Measurements from ENCODE around the gene NEO1.

NEO1 gene

GRCh38 chr15:73240866-73241499, 188.7 kb downstream of the NEO1 start:
- TF ChIP-seq TAF1 (IDR thresholded peaks at IDR 0.05; ENCODE audit: borderline replicate concordance, insufficient read depth, low read length) (no peak), POLR2AphosphoS5 (IDR thresholded peaks at IDR 0.05; ENCODE audit: low read depth, low read length) (no peak)

- TF ChIP-seq, protein P1, sequence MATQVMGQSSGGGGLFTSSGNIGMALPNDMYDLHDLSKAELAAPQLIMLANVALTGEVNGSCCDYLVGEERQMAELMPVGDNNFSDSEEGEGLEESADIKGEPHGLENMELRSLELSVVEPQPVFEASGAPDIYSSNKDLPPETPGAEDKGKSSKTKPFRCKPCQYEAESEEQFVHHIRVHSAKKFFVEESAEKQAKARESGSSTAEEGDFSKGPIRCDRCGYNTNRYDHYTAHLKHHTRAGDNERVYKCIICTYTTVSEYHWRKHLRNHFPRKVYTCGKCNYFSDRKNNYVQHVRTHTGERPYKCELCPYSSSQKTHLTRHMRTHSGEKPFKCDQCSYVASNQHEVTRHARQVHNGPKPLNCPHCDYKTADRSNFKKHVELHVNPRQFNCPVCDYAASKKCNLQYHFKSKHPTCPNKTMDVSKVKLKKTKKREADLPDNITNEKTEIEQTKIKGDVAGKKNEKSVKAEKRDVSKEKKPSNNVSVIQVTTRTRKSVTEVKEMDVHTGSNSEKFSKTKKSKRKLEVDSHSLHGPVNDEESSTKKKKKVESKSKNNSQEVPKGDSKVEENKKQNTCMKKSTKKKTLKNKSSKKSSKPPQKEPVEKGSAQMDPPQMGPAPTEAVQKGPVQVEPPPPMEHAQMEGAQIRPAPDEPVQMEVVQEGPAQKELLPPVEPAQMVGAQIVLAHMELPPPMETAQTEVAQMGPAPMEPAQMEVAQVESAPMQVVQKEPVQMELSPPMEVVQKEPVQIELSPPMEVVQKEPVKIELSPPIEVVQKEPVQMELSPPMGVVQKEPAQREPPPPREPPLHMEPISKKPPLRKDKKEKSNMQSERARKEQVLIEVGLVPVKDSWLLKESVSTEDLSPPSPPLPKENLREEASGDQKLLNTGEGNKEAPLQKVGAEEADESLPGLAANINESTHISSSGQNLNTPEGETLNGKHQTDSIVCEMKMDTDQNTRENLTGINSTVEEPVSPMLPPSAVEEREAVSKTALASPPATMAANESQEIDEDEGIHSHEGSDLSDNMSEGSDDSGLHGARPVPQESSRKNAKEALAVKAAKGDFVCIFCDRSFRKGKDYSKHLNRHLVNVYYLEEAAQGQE (IDR thresholded peaks at IDR 0.05; ENCODE audit: insufficient read depth in 1 of 2, low read depth in 2 of 2, low read length in 2 of 2), result no peak
- TF ChIP-seq FOXP2 (optimal IDR thresholded peaks at IDR 0.05; ENCODE audit: borderline replicate concordance, extremely low read depth, extremely low read length, insufficient read depth) (no peak), POLR2AphosphoS5 (IDR thresholded peaks at IDR 0.05; ENCODE audit: low read depth, low read length) (no peak), SIN3A (IDR thresholded peaks at IDR 0.05; ENCODE audit: borderline replicate concordance, insufficient read depth, low read length) (no peak), TAF1 (IDR thresholded peaks at IDR 0.05; ENCODE audit: borderline replicate concordance, insufficient read depth, low read length) (no peak)
These were observed 192.1 kb downstream of the NEO1 start for GRCh38 chr15:73244333-73244732.

- TF ChIP-seq POLR2AphosphoS5 (IDR thresholded peaks at IDR 0.05; ENCODE audit: low read depth, low read length) (no peak), SIN3A (IDR thresholded peaks at IDR 0.05; ENCODE audit: borderline replicate concordance, insufficient read depth, low read length) (no peak), FOXP2 (optimal IDR thresholded peaks at IDR 0.05; ENCODE audit: borderline replicate concordance, extremely low read depth, extremely low read length, insufficient read depth) (no peak), TAF1 (IDR thresholded peaks at IDR 0.05; ENCODE audit: borderline replicate concordance, insufficient read depth, low read length) (no peak)
These were observed 194.2 kb downstream of the NEO1 start for GRCh38 chr15:73246439-73246838.

DNA sequence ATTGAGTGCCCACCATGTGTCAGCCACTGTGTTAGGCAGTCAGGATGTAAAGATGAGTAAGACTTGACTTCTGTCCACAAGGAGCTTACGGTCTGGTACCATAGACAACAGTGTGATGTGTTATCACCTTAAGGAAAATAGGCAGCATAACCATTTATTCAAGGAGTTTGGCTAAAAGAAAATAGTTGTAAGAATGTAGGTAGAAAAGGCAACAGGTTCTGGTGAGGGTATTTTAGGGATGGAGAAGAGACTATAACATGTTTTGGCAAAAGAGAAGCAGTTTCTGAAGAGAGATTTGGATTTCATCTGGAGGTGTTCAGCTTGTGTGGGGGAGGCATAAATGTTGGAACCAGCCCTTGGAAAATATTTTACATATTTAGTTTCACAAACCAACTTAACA, 194.6 kb downstream of the NEO1 start:
- TF ChIP-seq, protein P1 (IDR thresholded peaks at IDR 0.05; ENCODE audit: insufficient read depth in 1 of 2, low read depth in 2 of 2, low read length in 2 of 2), result no peak
- no peak for TF ChIP-seq POLR2AphosphoS5 (IDR thresholded peaks at IDR 0.05; ENCODE audit: low read depth, low read length)
- TF ChIP-seq TAF1 (IDR thresholded peaks at IDR 0.05; ENCODE audit: borderline replicate concordance, insufficient read depth, low read length), result no peak
- TF ChIP-seq SIN3A (IDR thresholded peaks at IDR 0.05; ENCODE audit: borderline replicate concordance, insufficient read depth, low read length), result no peak
- TF ChIP-seq FOXP2 (optimal IDR thresholded peaks at IDR 0.05; ENCODE audit: borderline replicate concordance, extremely low read depth, extremely low read length, insufficient read depth), result no peak

DNA sequence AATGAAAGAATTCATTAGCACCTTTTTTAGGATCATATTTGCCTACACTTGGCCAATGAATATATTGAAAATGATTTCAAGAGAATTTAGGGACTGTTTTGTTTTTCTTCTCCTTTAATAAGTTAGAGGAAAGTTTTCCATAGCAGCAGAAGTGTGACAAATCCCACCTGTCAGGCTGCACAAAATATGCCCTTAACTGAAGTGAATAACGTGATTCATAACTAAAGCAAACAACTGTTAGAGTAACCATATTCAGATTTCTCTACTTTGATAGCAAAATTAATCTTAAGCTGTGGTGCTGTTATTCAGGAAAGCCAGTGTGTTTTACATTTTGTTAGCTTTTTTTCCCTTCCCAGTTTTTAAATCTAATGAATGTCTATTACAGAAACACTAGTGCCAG, 195.1 kb downstream of the NEO1 start:
- TF ChIP-seq, protein P1 (IDR thresholded peaks at IDR 0.05; ENCODE audit: insufficient read depth in 1 of 2, low read depth in 2 of 2, low read length in 2 of 2), result no peak
- no peak for TF ChIP-seq TAF1 (IDR thresholded peaks at IDR 0.05; ENCODE audit: borderline replicate concordance, insufficient read depth, low read length)
- no peak for TF ChIP-seq POLR2AphosphoS5 (IDR thresholded peaks at IDR 0.05; ENCODE audit: low read depth, low read length)
- no peak for TF ChIP-seq SIN3A (IDR thresholded peaks at IDR 0.05; ENCODE audit: borderline replicate concordance, insufficient read depth, low read length)
- TF ChIP-seq FOXP2 (optimal IDR thresholded peaks at IDR 0.05; ENCODE audit: borderline replicate concordance, extremely low read depth, extremely low read length, insufficient read depth), result no peak

GRCh38 chr15:73249499-73249898, 197.2 kb downstream of the NEO1 start:
- TF ChIP-seq, protein P1 (IDR thresholded peaks at IDR 0.05; ENCODE audit: insufficient read depth in 1 of 2, low read depth in 2 of 2, low read length in 2 of 2), result no peak
- no peak for TF ChIP-seq SIN3A (IDR thresholded peaks at IDR 0.05; ENCODE audit: borderline replicate concordance, insufficient read depth, low read length)
- no peak for TF ChIP-seq TAF1 (IDR thresholded peaks at IDR 0.05; ENCODE audit: borderline replicate concordance, insufficient read depth, low read length)
- TF ChIP-seq POLR2AphosphoS5 (IDR thresholded peaks at IDR 0.05; ENCODE audit: low read depth, low read length), result no peak
- no peak for TF ChIP-seq FOXP2 (optimal IDR thresholded peaks at IDR 0.05; ENCODE audit: borderline replicate concordance, extremely low read depth, extremely low read length, insufficient read depth)

Measured in PFSK-1 (cell line).